ENCODE data around the gene LRRC4. TPM values are rescaled to one million over a fixed set of nuclear protein-coding genes. Genes with fewer than 3 reads are reported as not detected.

The LRRC4 gene
- total RNA-seq, 1 experiment from 2014 or later: 10.4 TPM

GRCh38 chr7:128037880-128038619 lies 6.8 kb upstream of the LRRC4 start:
- H3K36me3 Mint-ChIP-seq (ENCODE audit: insufficient read depth in 1 of 3, low read depth in 3 of 3): no peaks in the 10 kb centered on the region; a peak in 1 of 7 replicates
- no peak overlapping the region for H4K8ac ChIP-seq (replicated peaks; ENCODE audit: insufficient read length, low read depth, low read length)
- H3K27ac Mint-ChIP-seq: no peak overlapping the region
- H3K4me1 Mint-ChIP-seq: peaks cover 15 to 16% of the 10 kb centered on the region in 2 experiments
- H2BK5ac ChIP-seq (ENCODE audit: insufficient read length, low read length): no peak overlapping the region
- no peak overlapping the region for H4K91ac ChIP-seq (ENCODE audit: insufficient read length, low read depth, low read length)
- no peak overlapping the region for H3K14ac ChIP-seq (ENCODE audit: insufficient read depth, low read length)
- no peaks in the 10 kb centered on the region for H3K9me3 Mint-ChIP-seq
- no peak overlapping the region for H3K23ac ChIP-seq (ENCODE audit: insufficient read length, low read depth, low read length)
- no peak overlapping the region for H3K27ac ChIP-seq (ENCODE audit: insufficient read length, low read depth, low read length)
- no peak overlapping the region for H3K18ac ChIP-seq (ENCODE audit: insufficient read length, low read depth, low read length)
- H3K4me2 ChIP-seq (ENCODE audit: insufficient read depth, insufficient read length, low read length): no peak overlapping the region
- no peak overlapping the region for H2BK20ac ChIP-seq (ENCODE audit: low read depth, low read length, poor library complexity, severe bottlenecking)
- no peak overlapping the region for H2BK12ac ChIP-seq (ENCODE audit: insufficient read length, low read depth, low read length)
- H3K9ac ChIP-seq (ENCODE audit: extremely low read depth, insufficient read length, low read length): no peak overlapping the region
- H3K27me3 ChIP-seq (ENCODE audit: insufficient read depth, low read length): peaks cover 3% of the 10 kb centered on the region; the same call in 1 of the 2 replicates
- TF ChIP-seq CTCF (conservative IDR thresholded peaks at IDR 0.05): no peak
- no peak overlapping the region for H3K4ac ChIP-seq (ENCODE audit: low read depth, low read length)
- H3T11ph ChIP-seq (ENCODE audit: low read length): no peak overlapping the region
- WGBS (ENCODE audit: extremely low coverage, insufficient read length, low lambda C conversion rate): no CpG with 5 or more reads among the region's 8 CpGs
- no peak overlapping the region for H2BK15ac ChIP-seq (ENCODE audit: low read depth, low read length)
- H2AFZ ChIP-seq (ENCODE audit: low read length): no peak overlapping the region
- no peaks in the 10 kb centered on the region for H3K23me2 ChIP-seq (ENCODE audit: insufficient read length, low read depth, low read length, poor library complexity, severe bottlenecking)
- peaks cover 14% of the 10 kb centered on the region for H3K27me3 Mint-ChIP-seq (ENCODE audit: low read depth)
- no peak overlapping the region for H2AK5ac ChIP-seq (ENCODE audit: insufficient read length, low read length)
- H3K9me3 ChIP-seq (ENCODE audit: control insufficient read depth, low read depth, low read length): no peaks in the 10 kb centered on the region
- H3K79me2 ChIP-seq (ENCODE audit: insufficient read depth, low read length): no peaks in the 10 kb centered on the region
- no peaks in the 10 kb centered on the region for H3K4me1 ChIP-seq (ENCODE audit: insufficient read depth, low read length)
- H3K79me1 ChIP-seq (ENCODE audit: insufficient read depth, low read depth, low read length, poor library complexity, severe bottlenecking): no peaks in the 10 kb centered on the region
- no peak overlapping the region for H3K56ac ChIP-seq (ENCODE audit: insufficient read length, low read depth, low read length)
- no peaks in the 10 kb centered on the region for H4K20me1 ChIP-seq (ENCODE audit: control insufficient read depth, insufficient read depth, insufficient read length)
- H4K5ac ChIP-seq (ENCODE audit: insufficient read length, low read depth, low read length): no peak overlapping the region
- DNase-seq: no peak
- H2BK120ac ChIP-seq (ENCODE audit: low read depth, low read length, poor library complexity, severe bottlenecking): no peak overlapping the region
- no peak overlapping the region for H3K4me3 Mint-ChIP-seq
